Activated T-helper 1 cell treated with anti-CD3 and anti-CD28 coated beads, Interleukin-2, amount 50 U/mL, for 16 hours (primary cell): Measurements from ENCODE around the gene GKN2.
"Not testable (repeated sequence)": the region's sequence is repeated elsewhere in the genome, so short reads cannot be mapped to it uniquely, and the experiment has no call there.

Experiments used
- DNase-seq, 2 donors: peaks; one replicate each; pipeline ENCODE4 v3.0.0-alpha.2; 2020; ENCODE audit warnings: low read depth in 1 of 2, low spot score in 1 of 2

Gene GKN2

DNA sequence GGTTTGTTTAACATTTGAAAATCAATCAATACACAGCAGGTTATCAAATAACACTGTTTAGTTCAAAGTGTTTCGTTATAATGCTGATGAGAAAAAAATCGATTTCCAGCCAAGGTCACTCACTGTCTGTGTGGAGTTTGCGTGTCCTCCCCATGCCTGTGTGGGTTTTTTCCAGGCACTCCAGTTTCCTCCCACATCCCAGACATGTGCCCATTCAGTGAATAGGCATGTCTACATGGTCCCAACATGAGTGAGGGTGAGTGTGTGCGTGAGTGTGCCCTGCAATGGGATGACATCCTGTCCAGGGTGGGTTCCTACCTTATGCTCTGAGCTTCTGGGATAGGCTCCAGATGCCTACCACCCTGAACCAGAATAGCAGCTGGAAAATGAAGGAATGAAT, 8.7 kb upstream of the GKN2 start:
- DNase-seq = no peak

DNA sequence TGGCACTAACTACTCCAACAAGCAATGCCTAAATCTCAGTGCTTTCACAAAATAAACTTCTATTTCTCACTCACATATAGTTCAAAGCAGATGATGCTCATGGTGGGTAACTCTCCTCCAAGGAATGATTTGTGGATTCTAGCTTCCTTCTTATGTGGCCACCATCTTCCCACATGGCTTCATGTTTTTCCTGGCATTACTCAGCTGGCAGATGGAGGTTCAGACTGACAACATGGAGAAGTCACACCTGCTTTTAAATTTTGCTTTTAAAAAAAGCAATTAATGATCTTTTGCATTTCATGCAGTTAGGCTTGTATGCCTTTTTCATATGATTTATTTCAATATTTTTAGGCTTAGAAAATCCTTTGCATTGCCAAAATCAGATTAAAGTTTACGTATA, 6.3 kb upstream of the GKN2 start:
- no peak for DNase-seq

DNA sequence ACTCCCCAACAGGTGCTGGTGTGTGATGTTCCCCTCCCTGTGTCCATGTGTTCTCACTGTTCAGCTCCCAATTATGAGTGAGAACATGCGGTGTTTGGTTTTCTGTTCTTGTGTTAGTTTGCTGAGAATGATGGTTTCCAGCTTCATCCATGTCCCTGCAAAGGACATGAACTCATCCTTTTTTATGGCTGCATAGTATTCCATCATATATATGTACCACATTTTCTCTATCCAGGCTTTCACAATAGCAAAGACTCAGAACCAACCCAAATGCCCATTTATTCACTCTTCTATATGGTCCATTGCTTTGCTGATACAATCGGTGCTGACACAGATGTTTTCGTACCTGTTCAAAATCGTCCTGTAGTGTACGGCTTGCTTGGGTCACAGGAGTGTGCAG, 2.7 kb upstream of the GKN2 start:
- not testable (repeated sequence) for DNase-seq

DNA sequence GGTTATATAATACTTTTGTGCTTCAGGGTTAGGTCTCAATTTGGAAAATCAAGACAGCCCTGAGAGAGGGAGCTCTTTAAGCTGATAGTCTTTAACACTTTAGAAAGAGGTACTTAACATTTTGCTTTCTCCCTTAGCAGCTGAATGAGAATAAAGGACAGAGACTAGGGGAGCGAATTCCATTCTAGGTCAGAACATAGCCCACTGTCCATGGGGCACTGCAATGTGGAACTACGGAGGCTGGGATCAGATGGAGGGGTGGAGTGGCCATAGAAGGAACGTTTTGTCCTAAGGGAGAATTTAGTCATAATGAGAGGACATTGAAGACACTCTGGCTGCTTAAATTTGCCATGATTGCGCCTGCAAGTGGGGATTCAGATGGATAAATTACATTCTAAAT, 794 bp downstream of the GKN2 start:
- DNase-seq = no peak

DNA sequence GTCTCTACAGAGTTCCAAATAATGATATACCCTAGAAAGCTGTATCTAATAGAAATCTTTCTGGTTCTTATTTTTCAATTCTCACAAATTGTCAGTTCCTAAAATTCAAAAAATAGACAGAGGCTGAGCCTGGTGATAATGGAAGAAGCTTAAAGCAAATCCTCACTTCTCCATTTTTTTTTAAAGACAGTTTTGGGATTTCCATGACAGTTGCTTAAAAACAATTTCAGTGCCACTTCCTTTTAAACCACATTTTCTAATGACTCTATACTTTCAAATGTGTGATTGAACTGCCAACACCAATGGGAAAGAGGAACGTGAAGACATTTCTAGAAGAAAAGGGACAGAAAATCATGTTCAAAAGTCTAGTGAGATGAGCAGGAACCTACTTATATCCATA, 4.0 kb downstream of the GKN2 start:
- no peak for DNase-seq

DNA sequence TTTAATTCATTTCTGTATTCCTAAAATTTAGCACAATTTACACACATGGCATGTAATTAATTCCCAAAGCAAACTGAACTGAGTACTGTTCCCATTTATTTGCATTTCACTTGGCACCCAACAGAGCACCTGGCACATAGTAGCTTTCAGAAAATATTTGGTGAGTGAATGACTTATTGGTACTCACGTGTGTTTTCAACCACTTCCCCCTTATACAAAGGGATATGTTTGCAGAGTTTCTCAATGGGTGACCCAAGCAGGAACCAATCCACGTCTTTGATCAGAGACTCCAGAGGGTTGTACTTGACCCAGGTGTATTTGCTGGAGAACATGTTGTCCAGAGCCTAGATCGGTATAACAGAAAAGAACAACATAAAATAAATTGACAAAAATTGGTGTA, 6.6 kb downstream of the GKN2 start:
- DNase-seq = no peak

DNA sequence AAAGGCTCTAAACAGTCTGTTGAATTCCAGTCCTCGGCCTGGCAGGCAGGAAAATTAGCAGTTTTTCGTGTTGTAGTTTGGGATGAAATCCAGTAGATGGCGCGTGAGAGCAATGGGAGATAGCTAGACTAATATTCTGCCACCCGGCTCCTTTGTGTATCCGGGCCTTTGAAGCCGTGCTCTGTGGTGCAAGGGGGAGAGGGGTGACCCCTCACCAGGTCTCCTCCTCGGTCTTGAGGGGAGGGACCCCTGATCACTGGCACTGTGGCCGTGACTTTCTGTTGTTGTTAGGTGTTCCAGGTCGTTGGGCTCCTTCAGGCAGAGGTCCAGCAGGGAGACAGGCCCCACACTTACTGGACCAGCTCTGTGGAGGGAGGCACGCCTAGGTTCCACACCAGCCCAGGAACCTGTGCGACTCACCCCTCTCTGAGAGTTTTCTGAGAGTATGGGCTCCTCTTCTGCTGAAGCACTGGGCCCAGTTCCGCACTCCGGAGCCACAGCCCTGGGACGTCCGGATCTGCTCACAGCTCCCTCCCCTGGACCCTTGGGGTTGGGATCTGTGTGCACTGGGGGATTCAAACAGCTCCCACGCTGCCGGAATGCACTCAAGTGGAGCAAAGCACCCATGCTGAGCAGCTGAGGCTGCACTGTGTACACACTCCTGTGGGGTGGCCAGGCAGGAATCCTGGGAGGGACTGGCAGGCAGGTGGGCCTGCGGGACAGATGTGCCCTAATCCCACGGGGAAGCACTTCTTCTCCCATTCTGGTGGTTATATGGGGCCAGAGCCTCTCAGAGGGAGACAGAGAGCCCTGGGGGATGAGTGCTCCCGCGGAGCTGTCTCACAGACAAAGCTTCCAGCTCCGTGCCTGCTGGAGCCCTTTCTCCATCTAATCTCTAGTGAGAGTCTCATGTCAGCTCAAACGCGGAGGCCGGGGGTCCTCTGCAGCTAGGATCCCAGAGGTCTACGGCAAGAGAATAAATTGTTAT, 8.8 kb downstream of the GKN2 start:
- peak in 1 of 2 donors; percentile 12 for DNase-seq

DNA sequence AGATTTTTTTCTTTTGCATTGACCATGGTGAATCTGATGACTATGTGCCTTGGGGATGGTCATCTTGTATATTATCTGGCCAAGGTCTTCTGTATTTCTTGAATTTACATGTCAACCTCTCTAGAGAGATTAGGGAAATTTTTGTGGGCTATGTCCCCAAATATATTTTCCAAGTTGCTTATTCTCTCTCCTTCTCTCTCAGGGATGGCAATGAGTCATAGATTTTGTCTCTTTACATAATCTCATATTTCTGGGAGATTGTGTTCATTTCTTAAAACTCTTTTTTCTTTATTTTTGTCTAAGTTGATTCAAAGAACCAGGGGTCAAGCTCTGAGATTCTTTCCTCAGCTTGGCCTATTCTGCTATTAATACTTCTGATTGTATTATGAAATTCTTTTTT, 9.9 kb downstream of the GKN2 start:
- DNase-seq = no peak

DNA sequence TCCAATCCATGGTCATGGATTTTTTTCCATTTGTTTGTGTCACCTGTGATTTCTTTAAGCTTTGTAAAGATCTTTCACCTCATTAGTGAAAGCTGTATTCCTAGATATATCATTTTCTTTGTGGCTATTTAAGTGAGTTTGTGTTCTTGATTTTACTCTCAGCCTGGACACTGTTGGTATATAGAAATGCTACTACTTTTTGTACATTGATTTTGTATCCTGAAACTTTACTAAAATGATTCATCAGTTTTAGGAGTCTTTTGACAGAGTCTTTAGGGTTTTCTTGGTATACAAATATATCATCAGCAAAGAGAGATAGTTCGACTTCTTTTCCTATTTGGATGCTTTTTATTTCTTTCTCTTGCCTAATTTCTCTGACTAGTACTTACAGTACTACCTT, 12.3 kb downstream of the GKN2 start:
- no peak for DNase-seq

DNA sequence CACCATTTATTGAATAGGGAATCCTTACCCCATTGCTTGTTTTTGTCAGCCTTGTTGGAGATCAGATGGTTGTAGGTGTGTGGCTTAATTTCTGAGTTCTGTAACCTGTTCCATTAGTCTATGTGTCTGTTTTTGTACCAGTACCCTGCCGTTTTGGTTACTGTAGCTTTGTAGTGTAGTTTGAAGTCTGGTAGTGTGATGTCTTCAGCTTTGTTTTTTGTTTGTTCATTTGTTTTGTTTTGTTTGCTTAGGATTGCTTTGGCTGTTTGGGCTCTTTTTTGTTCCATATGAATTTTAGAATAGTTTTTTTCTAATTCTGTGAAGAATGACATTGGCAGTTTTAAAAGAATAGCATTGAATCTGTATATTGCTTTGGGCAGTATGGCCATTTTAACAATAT, 12.7 kb downstream of the GKN2 start:
- no peak for DNase-seq

DNA sequence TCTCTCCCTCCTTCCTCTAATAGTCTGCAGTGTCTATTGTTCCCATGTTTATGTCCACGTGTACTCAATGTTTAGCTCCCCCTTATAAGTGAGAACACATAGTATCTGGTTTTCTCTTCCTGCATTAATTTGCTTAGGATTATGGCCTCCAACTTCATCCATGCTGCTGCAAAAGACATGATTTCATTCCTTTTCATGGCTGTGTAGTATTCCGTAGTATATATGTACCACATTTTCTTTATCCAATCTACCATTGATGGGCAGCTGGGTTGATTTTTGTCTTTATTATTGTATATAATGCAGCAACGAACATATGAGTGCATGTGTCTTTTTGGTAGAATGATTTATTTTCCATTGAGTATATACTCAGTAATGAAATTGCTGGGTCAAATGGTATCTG, 13.8 kb downstream of the GKN2 start:
- DNase-seq = no peak

DNA sequence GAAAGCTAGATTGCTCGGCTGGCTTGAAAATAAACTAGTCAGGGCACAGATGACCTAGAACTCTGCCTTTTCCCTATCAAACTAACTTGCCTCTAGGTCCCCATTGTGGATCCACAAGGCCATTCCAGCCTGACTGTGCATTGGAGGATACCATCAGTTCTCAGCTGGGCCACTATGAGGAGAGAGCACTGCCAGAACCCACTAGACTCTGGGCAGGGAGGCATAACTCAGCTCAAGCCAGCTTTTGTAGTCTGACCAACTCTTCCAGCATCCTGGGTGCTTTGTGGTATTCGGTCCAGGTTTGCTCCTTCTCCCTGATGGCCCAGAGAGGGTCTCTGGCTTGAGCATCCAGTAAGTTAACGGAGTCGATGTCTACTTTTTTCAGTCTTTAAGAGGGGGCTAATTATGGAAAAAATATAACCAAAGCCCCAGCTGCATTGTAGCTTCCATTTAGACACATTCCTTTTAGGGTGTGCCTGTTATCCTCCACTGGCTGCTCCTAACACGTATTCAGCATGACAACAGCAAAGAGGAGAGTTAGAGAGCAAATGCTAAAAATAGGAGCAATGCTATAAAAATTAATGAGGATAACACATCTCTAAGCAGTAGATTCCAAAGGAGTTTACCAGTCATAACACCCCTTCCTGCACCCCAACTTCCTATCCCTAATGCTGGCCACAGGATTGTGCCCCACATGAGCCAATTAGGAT, 15.2 kb downstream of the GKN2 start:
- no peak for DNase-seq

DNA sequence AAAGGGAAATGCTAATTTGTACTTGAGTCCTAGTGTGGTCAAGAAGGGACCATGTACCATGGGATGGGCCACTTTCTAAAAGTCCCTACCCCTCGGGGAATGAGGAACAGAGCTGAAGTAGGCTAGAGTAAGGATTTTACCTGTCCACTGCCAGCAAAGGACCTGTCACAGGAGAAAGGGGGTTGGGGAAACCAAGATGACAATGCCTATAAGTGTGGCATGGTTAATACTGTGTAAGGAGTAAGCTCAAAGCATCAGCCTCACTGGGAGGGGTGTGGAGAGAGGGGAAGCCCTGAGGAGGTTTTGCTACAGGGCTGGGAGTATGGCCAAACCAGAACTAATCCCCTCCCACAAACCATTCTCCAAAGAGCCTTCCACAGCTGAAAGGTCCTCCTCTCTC, 15.8 kb downstream of the GKN2 start:
- no peak for DNase-seq

DNA sequence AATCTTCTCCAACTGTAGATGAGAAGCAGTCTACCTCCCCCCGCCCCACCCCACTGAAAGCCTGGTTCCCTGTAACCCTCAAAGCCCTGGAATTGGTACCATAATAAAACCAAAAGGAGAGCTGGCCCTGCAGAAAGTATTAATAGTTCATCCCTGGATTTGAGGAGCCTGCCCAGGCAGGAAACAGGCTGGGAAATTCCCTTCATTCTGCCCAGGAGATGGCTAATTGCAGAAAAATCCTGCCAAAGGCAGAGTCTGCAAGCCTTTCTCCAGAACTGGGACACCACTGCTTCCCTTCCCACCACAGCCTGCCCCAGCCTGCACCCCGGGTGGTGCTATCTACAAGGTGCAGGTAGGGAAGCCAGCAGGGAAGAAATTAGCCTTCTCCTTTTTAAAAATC, 16.3 kb downstream of the GKN2 start:
- DNase-seq = no peak

DNA sequence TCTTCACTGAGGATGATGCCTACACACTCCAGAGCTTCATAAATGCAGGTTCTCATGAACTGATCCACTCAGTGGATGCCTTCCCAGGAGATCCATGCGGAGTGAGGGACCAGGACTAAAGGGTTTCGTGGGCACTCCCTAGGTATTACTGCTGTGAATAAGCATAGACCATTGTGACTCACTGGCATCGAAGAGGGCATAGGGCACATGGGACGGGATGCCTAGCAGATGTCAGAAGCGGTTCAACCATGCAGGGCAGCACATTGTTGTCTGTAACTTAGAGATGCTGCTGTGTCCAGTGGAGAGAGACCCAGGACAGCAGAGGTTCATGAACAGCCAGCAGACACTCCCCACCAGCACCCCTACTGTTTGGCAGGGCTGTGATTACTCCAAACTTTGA, 17.2 kb downstream of the GKN2 start:
- DNase-seq = no peak

DNA sequence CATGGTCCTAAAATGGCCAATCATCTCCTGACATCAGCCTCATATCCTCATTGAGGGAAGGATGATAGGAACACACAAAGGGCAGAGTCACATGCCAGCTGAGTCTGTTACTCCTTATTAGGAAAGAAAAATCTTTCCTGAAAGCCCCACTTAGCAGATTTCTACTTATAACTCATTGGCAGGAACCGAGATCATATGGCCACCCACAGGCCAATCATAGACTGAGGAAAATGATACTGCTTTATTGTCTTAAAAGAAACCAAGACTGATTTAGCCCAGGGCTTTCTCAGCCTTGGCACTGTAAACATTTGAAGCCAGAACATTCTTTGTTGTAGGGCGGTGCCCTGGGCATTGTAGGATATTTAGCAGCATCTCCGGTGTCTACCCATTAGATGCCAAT, 18.7 kb downstream of the GKN2 start:
- no peak for DNase-seq

DNA sequence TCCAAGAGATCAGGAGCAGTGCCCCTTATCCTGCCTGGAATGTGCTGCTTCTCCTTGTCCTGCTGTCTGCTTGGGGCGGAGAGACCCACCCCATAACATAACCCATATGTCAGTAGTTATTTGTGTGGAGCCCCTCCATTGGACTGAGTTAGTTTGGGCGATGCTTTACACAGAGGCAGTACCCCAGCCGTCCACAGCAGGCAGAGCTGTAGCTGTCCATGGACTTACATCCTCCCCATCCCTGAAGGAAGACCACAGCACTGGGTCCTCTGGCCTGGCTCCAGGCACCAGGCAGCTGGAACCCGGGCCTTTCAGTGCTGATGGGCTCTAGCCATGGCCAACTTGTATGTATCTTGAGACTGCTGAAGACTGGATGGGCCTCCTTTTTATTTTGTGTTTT, 20.3 kb downstream of the GKN2 start:
- no peak for DNase-seq

DNA sequence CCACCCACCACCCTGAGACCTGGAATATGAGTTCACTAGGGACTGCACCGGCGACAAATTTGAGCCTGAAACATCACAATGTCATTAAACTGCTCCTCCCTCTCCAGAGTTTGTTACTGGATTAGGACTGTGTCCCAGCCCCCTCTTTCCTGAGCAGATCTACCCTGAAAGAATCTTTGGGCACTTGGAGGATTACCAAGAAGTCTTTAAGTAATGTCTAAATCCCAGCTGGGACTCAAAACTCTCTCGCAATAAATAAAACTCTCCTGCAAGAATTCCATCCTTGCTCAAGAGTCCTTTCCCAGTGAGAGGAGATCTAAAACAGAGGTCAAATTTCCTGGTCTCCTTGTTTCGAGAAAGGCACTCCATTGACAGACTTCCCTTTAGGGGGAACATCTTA, 20.9 kb downstream of the GKN2 start:
- DNase-seq = no peak

DNA sequence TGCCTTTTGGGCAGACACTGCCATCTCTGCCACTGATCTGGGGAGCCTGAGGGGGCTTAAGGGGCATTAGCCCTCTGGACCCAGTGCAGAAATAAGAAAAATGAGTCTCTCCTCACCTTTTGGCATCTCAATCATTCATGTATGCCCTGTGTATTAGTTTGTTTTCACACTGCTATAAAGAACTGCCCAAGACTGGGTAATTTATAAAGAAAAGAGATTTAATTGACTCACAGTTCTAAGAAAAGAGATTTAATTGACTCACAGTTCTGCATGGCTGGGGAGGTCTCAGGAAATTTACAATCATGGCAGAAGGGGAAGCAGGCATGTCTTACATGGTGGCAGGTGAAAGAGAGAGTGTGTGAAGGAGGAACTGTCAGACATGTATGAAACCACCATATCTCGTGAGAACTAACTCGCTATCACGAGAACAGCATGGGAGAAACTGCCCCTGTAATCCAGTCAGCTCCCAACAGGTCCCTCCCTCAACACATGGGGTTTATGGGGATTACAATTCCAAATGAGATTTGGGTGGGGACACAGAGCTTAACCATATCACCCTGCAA, 21.5 kb downstream of the GKN2 start:
- no peak for DNase-seq

DNA sequence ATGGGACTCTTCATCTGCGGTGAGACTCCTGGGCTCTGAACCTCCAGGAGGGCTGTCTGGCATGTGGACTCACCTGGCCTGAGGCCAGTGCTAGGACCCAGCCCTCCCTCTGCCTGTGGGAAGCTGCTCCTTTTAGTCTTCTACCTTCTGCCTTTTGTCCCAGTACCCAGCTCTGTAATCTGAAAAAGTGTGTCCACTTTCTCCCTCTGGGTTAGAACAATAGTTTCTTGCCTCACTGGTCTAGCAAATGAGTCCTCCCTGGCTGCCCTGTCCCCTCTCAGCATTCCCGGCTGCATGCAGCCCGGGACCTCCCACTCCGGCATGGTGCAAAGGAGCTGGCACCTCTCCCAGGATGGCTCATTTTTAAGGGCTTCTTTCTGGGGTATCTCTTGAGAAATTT, 25.9 kb downstream of the GKN2 start:
- no peak for DNase-seq

DNA sequence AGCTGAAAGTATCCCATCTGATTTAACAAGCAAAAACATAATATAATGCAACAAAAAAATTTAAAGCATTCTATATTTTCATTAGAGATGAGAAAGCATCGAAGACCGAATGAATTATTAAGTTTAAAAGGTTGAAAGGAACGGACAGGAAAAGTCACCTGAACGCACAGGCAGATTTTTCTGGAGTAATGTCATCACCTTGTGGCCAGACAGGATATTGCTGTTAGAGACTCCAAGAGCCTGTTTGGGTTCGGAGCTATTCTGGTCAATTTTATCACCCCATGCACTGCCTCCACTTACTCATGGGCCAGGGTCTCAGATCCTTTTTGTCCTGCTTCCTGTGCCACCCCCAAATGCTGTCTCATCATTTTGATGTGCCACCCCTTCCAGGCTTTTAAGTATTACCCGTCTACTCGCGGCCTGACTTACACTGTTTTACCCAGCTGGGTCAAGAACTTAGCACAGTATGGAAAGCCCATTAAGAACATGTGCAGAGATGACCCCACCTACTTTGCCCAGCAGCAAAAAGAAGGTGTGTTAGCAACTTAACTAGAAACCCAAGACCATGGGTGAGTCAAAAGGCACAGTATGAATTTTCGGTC, 27.3 kb downstream of the GKN2 start:
- DNase-seq = peak in 1 of 2 donors; percentile 29

DNA sequence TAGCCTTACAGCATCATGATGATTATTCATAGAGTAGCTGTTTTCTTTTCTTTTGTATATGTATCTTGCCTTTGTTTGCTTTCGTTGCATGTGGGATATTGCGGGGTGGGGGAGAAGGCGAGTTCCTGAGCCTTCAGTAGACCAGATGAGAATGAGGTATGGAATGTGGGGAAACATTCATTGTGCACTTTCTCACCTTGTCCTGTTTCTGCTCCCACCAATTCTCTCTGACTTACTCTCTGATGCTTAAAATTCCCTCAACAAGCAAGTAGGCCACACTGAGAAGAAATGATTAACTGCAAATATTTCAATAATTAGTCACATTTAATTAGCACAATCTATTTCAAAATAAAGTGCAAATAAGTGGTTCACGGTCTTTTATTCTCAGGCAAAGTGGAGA, 31.0 kb downstream of the GKN2 start:
- DNase-seq = no peak
